ENCODE results near the gene ADGRB2.

The ADGRB2 gene

GRCh38 chr1:31795801-31796621 is 31.9 kb upstream of the ADGRB2 start:
- no peak for DNase-seq

- DNase-seq, result no peak
Observed at GRCh38 chr1:31795096-31795675, 31.0 kb upstream of the ADGRB2 start.

- DNase-seq, result no peak
Observed at GRCh38 chr1:31793586-31794285, 29.6 kb upstream of the ADGRB2 start.

GRCh38 chr1:31793086-31793485 is 28.9 kb upstream of the ADGRB2 start:
- no peak for DNase-seq

- DNase-seq, result no peak
Observed at GRCh38 chr1:31792541-31792940, 28.4 kb upstream of the ADGRB2 start.

- no peak for DNase-seq
Observed at GRCh38 chr1:31792116-31792515, 28.0 kb upstream of the ADGRB2 start.

- DNase-seq, result no peak
Observed at GRCh38 chr1:31791131-31791858, 27.2 kb upstream of the ADGRB2 start.

- no peak for DNase-seq
Observed at GRCh38 chr1:31790641-31791091, 26.5 kb upstream of the ADGRB2 start.

GRCh38 chr1:31790140-31790539 is 26.0 kb upstream of the ADGRB2 start:
- DNase-seq, result no peak

GRCh38 chr1:31789259-31790065 is 25.3 kb upstream of the ADGRB2 start:
- peak; percentile 91 for DNase-seq

GRCh38 chr1:31788825-31789256 is 24.7 kb upstream of the ADGRB2 start:
- DNase-seq, result no peak

GRCh38 chr1:31788138-31788824 is 24.1 kb upstream of the ADGRB2 start:
- DNase-seq, result peak; percentile 74

- no peak for DNase-seq
Observed at GRCh38 chr1:31787786-31788137, 23.6 kb upstream of the ADGRB2 start.

GRCh38 chr1:31787261-31787660 is 23.1 kb upstream of the ADGRB2 start:
- DNase-seq, result no peak

- DNase-seq, result no peak
Observed at GRCh38 chr1:31786366-31787060, 22.4 kb upstream of the ADGRB2 start.

GRCh38 chr1:31785947-31786290 is 21.8 kb upstream of the ADGRB2 start:
- DNase-seq, result no peak

GRCh38 chr1:31785020-31785946 is 21.1 kb upstream of the ADGRB2 start:
- no peak for DNase-seq

- no peak for DNase-seq
Observed at GRCh38 chr1:31784356-31785019, 20.3 kb upstream of the ADGRB2 start.

- DNase-seq, result no peak
Observed at GRCh38 chr1:31783846-31784245, 19.7 kb upstream of the ADGRB2 start.
